Neuron (in vitro differentiated cells): ENCODE measurements around the gene GOLT1A.

Experiments used
- H2AFZ ChIP-seq: one replicate; pipeline ENCODE4 v1.6.1; 2013; ENCODE audit warnings: low read depth, mild to moderate bottlenecking, inconsistent platforms, low read length, moderate library complexity
- H3K27me3 ChIP-seq: one replicate; pipeline ENCODE4 v1.6.1; 2013; ENCODE audit warnings: low read length; ENCODE audit not compliant: insufficient read depth
- H3K36me3 ChIP-seq: one replicate; pipeline ENCODE4 v1.6.1; 2013; ENCODE audit warnings: low read length; ENCODE audit not compliant: insufficient read depth
- H3K4me1 ChIP-seq: one replicate; pipeline ENCODE4 v1.6.1; 2013; ENCODE audit warnings: low read length; ENCODE audit not compliant: insufficient read depth
- H3K4me3 ChIP-seq: 2 replicates; pipeline ENCODE4 v1.5.1; 2013; ENCODE audit warnings: mild to moderate bottlenecking, low read length, moderate library complexity
- H3K9me3 ChIP-seq: one replicate; pipeline ENCODE4 v1.6.1; 2013; ENCODE audit warnings: low read length

The GOLT1A gene, protein sequence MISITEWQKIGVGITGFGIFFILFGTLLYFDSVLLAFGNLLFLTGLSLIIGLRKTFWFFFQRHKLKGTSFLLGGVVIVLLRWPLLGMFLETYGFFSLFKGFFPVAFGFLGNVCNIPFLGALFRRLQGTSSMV

DNA sequence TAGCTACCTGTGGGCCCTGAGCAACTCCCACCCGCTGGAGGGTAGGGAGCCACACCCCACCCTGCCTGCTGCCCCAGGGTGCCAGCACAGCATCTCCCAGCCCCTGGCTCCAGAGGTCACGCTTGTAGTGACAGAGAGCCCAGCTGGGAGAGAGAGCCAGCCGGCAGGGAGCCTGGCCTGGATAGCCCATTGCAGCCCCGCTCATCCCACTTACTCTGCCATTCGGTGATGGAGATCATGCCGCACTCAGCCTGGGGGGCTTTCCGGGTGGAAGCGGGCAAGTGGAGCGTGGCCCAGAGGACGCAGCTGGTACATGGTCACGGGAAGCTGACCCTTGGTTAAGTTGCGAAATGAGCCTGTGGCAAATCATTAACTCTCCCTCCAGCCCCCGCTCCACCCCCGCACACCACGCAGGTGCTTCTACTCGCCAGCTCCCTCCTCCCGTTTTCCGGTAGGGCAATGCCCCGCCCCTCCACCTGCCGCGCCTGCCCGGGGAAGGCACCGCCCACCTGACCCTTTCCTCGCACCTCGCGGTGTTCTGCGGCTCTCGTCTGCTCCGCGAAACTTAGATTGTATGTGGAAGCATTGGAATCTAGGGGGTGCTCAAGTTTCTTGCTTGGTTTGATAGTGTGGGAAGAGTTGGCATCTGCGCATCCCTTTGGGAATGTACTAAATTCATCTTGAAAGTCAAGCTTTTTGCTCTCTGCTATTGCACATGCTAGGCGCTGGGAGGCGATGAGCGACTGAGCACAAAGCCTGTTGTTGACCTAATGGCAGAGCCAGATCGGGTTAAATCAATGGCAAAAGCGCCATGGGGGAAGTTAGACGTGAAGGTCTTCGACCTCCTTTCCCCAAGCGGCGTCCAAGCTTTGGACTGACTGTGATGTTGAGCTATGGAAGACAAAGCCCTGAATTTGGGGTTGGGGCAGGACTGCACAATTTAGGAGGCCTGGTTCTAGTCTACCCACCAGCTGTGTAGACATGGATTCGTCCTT is at the start of gene GOLT1A:
GOLT1A (minus strand) TSS at position 321 of the 995 bp plus-strand sequence; CDS start at position 239, 82 bp downstream.
- Histone ChIP-seq H3K4me1 (peaks cover 6% of the 10 kb centered on the region), H3K9me3 (no peaks in the 10 kb centered on the region), H3K36me3 (no peaks in the 10 kb centered on the region), H3K27me3 (no peaks in the 10 kb centered on the region), H3K4me3 (no peak within 1 kb of the TSS), H2AFZ (no peak within 1 kb of the TSS)

DNA sequence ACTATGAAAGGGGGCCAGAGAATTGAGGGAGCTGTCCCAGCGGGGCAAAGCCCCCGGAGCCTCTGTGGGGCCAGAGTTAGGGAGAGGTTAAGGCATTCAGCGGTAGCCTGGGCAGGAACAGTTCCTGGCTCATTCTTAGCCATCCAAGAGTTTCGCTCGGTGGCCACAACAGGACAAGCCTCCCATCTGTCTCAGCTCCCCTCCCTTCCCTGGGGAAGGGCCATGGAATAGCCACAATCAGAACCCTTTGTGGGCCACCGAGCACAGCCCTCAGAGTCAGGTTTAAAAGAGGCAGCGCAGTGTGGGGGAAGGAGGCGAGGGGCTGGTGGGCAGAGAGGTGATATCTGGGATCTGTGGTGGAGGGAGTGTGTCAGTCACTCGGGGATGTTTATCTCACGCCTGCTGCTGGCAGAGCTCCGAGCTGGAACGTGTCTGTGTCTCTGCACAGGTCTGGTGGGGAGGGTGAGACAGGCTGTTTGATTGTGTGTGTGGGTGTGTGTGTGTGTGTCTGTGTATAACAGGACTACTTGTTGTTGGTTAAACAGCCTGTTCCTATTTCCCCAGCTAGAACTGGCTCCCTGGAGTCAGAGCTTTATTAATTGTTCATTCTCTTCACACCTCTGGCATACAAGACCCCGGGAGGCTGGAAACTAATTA is 49.6 kb upstream of the GOLT1A start:
- Histone ChIP-seq H3K4me3 (no peak overlapping the region), H3K36me3 (peaks cover 72% of the 10 kb centered on the region), H3K27me3 (no peaks in the 10 kb centered on the region), H2AFZ (no peak overlapping the region), H3K4me1 (peaks cover 20% of the 10 kb centered on the region), H3K9me3 (no peaks in the 10 kb centered on the region)

DNA sequence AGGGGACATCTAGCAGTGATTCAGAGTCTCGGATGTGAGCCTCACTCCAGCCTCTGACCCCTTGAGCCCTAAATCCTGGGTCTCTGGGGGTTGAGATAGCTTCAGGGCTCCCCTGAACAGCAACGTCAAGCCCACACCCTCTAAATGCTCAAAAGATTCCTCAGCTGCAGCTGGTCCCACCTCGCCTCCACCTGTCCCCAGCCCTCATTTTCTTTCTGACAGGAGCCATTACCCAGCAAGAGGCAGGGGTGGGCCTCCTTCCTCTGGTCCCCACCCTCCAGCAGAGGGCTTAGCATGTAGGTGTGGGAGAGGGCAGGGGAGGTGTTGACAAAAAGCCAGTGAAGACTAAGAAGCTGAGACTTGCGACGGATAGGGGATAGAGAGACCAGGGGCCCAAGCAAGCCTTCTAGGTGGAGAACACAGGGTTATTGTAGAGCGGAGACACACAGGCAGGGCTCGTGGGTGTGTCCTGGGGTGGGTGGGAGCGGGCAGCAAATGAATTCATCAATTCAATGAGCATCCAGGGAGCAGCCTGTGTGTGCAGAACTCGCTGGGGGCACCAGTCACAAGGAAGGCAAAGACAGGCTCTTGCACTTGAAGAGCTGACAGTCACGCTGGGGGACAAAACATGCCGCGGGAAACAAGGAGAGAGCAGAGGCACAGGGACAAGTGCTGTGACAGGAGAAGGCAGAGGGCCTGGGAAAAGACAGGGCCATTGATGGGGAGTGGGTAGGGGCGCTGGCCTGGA is 48.9 kb upstream of the GOLT1A start:
- Histone ChIP-seq H3K4me1 (peaks cover 20% of the 10 kb centered on the region), H3K9me3 (no peaks in the 10 kb centered on the region), H2AFZ (no peak overlapping the region), H3K27me3 (no peaks in the 10 kb centered on the region), H3K36me3 (peaks cover 67% of the 10 kb centered on the region), H3K4me3 (no peak overlapping the region)

DNA sequence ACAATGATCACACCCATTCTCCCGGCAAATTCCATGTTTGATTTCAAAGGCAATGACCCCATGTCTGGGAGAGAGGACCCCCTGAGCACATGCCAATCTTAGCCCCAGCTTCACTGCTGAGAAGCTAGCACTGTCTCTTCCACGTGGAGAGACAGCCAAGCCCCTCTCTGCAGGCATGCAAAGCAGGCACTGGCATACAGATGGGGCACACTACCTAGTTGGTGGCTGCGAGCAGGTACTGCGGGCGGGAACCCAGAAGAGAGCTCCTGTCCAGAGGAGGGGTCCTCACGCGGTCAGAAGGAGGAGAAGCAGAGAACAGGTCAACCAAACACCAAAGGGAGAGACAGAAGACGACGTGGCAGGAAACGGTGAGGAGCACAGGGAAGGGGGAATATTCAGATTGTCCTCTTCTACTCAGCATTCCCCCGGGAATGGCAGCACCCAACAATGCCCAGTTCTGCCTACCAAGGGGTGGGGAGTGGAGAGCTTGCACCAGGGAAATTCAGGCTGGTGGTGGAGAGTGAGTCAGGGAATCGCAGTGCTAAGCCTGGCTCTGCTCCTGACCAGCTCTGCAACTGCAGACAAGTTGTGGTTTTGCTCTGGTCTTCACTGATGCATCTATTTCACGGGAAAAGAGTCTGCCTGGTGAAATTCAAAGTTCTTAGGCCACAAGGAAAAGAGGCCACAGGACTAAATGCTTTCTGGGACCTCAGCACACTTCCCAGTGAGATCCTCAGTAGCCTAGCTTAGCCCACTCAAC is 48.1 kb upstream of the GOLT1A start:
- H3K27me3 ChIP-seq = no peaks in the 10 kb centered on the region
- peaks cover 22% of the 10 kb centered on the region for H3K4me1 ChIP-seq
- peaks cover 65% of the 10 kb centered on the region for H3K36me3 ChIP-seq
- no peak overlapping the region for H3K4me3 ChIP-seq
- no peak overlapping the region for H2AFZ ChIP-seq
- no peaks in the 10 kb centered on the region for H3K9me3 ChIP-seq

DNA sequence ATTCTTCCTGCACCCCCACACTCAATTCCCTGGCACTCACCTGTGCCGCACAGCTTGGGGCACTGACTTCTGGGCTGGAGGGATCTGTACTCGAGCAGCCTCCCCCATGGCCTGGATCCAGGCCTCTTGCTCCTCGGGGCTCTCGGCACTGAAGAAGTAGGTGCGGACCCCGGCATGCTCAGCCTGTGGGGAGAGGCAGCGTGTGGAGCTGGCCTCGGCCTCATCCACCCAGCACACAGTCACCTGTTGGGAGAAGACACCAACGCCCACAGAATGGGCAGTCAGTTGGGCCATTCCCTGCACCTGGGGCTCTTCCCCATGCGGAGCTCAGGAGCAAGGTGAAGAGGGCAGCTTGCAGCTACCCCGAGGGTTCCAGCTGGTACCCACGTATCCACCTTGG is 47.5 kb upstream of the GOLT1A start:
- H3K27me3 ChIP-seq = no peaks in the 10 kb centered on the region
- no peaks in the 10 kb centered on the region for H3K9me3 ChIP-seq
- peaks cover 29% of the 10 kb centered on the region for H3K4me1 ChIP-seq
- H2AFZ ChIP-seq = no peak overlapping the region
- H3K36me3 ChIP-seq = peaks cover 64% of the 10 kb centered on the region
- no peak overlapping the region for H3K4me3 ChIP-seq

DNA sequence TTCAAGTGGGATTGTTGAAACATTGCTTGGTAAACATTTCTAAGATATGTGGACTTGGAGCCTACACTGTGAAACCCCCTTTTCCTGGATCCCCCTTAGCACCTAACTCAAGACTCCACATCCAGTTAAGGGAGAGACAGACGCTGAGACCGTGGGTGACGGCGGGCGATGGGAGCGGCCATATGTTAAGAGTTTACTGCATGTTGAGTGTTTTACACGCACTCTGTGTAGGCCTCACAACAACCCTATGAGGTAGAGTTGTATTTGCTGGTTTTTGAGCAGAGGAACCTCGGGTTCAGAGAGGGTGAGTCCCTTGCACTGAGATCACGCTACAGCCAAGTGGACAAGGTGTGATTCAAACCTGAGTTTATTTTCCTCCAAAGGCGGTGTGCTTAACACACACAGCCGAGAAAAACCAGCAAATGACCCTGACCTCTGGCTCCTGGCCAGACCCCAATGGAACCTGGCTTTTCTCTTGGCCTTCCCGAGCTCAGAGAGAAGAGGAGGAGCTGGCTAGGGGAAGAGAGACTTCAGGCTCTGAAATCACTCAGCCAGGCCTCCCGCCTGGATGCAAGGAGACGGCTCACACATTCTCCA is 46.9 kb upstream of the GOLT1A start:
- Histone ChIP-seq H3K27me3 (no peaks in the 10 kb centered on the region), H3K4me3 (no peak overlapping the region), H3K9me3 (no peaks in the 10 kb centered on the region), H3K4me1 (peaks cover 34% of the 10 kb centered on the region), H3K36me3 (peaks cover 59% of the 10 kb centered on the region), H2AFZ (no peak overlapping the region)

DNA sequence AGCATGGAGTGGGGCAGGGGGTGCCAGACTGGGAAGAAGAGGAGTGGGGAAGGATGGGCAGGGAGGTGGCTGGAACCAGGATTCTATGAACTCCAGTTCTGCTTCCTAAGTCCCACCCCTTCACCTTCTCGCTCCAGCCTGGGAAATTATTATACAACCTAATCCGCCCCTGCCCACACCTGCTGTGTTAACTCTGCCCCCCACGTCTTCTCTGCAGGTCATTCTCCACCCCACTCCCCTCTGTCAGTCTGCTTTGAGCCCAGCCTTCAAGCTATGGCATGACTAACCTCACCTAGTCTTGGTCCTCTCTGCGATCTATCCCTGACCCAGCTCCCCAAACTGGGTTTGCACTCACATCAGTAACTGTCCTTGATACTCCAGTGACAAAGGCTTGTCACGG is 46.0 kb upstream of the GOLT1A start:
- H2AFZ ChIP-seq = no peak overlapping the region
- H3K27me3 ChIP-seq = no peaks in the 10 kb centered on the region
- no peak overlapping the region for H3K4me3 ChIP-seq
- peaks cover 44% of the 10 kb centered on the region for H3K4me1 ChIP-seq
- H3K9me3 ChIP-seq = no peaks in the 10 kb centered on the region
- peaks cover 51% of the 10 kb centered on the region for H3K36me3 ChIP-seq

DNA sequence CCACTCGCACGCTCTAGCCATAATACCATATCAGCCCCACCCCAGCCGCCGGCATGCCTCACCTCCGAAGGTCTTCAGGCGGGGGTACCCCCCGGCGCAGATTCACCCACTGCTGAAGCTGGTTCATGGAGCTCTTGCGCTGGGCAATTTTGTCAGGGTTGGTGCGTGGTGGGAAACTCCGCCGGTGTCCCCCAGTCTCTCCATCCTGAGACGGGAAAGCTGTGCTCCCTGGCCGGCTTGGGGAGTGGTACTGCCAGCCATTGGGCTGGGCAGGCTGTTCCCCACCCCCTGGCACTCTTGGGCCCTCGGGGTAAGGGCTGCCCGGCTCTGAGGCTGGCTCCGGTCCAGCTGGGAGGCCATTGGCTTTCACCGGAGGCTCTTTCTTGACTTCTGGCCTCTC is 45.4 kb upstream of the GOLT1A start:
- Histone ChIP-seq H3K4me3 (no peak overlapping the region), H2AFZ (no peak overlapping the region), H3K9me3 (no peaks in the 10 kb centered on the region), H3K36me3 (peaks cover 51% of the 10 kb centered on the region), H3K27me3 (no peaks in the 10 kb centered on the region), H3K4me1 (peaks cover 48% of the 10 kb centered on the region)

DNA sequence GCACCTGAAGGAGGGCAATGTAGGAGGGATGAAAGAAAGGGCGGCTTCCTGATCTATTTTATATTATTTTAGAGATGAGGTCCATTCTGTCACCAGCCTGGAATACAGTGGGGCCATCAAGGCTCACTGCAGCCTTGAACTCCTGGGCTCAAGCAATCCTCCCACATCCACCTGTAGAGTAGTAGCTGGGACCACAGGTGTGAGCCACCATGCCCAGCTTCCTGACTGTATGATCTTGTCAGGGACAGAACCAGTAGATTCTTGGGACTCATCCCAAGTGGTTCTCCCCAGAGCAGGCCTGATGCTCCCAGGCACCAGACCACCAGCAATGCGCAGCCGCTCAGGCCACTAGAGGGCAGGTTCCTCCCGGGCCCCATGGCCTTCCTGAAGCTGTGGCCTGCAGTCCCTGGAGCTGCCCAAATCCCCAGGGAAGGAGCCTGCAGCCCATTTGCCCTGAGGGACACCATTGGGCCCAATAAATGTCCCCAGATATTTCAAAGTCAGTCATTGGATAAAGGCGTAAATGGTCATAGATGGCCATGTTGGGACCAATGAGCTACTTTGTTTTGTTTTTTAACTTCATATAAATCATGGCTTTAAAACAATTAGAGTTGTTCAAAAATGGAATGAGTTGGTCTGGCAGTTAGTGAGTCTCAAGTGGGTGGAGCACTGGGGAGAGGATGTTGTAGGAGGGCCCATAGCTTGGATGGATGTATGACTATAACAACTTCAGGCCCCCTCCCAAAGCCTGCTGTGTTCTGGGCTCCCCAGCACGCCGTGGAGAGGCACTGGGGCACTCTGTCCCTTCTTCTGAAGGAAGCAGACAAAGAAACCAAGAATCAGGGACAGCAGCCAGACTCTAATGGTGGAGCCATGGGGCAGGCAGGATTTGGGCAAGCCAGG is 44.7 kb upstream of the GOLT1A start:
- Histone ChIP-seq H3K36me3 (peaks cover 53% of the 10 kb centered on the region), H2AFZ (no peak overlapping the region), H3K4me3 (no peak overlapping the region)

DNA sequence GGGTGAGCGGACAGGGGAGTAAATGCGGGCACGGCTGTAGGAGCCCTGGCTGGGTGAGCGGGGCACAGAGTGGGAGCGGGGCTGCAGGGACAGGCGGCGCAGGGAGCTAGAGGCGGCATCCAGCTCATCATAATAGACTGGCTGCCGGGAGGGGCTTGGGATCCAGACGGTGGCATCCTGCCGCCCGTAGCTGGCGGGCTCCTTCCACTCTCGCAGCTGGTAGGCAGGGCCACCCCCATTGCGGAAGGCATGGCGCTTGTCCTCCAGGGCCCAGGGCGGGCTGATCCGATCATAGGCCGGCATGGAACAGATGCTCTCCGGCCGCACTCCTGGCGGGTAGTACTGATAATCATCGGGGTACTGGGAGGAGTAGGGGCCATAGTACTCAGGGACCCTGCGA is 43.7 kb upstream of the GOLT1A start:
- H3K9me3 ChIP-seq = no peaks in the 10 kb centered on the region
- H3K27me3 ChIP-seq = no peaks in the 10 kb centered on the region
- H3K36me3 ChIP-seq = peaks cover 53% of the 10 kb centered on the region
- H3K4me1 ChIP-seq = peaks cover 35% of the 10 kb centered on the region
- no peak overlapping the region for H3K4me3 ChIP-seq
- H2AFZ ChIP-seq = no peak overlapping the region

More for the DNA sequence above, 44.7 kb upstream of the GOLT1A start:
- no peaks in the 10 kb centered on the region for H3K9me3 ChIP-seq
- no peaks in the 10 kb centered on the region for H3K27me3 ChIP-seq
- H3K4me1 ChIP-seq = peaks cover 45% of the 10 kb centered on the region

DNA sequence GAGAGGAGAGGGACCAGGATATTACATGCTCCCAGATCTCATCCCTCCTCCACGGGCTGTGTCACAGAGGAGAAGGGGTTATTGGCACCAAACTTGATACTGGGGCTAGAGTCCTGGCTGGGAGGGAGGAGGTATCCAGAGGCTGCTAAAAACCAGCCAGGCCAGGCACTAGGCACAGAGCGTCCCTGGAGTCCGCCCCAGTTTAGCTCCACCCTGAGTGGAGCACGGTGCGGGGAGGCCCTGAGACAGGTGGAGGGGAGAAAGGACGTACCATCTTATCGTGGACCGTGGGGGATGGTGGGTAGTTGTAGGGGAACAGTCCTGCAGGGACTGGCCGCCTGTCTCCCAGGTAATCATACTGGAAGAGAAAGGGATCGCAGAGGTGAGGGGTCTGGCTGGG is 42.7 kb upstream of the GOLT1A start:
- H3K27me3 ChIP-seq = no peaks in the 10 kb centered on the region
- peaks cover 33% of the 10 kb centered on the region for H3K4me1 ChIP-seq
- peaks cover 47% of the 10 kb centered on the region for H3K36me3 ChIP-seq
- no peak overlapping the region for H2AFZ ChIP-seq
- no peaks in the 10 kb centered on the region for H3K9me3 ChIP-seq
- no peak overlapping the region for H3K4me3 ChIP-seq
